ENCODE measurements around the gene HOXD10.

The HOXD10 gene

GRCh38 chr2:176115883-176116813 lies at the start of gene HOXD10:
TSS of gene HOXD10 (plus strand) at chr2:176116778. CDS start at chr2:176116834, 56 bp downstream.
- no peak for DNase-seq (ENCODE audit: low read depth)

DNA sequence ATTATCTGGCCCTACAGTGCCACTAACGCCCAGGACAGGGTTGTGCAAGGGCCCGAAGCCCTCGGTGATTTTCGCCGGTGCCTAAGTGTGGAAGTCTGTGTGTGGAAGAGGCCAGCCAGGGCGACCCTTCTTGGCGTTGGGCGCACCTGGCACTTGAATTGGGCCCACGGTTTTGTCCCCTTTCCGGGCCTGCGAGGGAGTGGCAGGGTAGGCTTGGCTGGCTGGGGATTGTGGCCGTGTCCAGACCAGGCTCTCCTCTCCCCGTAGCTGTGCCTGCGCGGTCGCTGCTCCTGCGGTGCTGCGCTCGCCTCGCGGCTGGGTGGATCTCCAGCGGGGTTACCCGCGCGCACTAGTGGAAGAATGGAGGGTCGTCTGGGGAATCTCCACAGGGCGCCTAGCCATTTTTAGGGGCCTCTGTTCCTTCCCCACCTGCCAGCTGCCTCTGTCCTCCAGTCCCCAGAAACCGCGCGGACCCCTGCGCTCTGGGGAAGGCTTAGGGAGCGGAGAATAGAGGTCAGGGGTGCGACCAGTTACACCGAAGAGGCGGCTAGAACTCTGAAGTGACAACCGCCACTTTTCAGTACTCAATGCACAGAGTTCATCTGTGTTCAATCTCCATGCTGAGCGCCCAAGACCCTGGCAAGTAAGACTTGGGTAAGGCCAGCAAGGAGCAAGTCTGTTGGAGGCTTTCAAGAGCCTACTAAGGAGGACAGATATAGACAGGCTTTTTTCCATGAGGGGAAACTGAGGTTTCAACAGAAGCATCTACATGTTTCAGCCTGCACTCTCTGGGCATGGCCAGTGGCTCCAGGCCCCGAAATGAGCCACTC lies 48.8 kb upstream of the HOXD10 start:
- no peak for DNase-seq (ENCODE audit: low read depth)

- DNase-seq (ENCODE audit: low read depth): no peak
These were observed 48.2 kb upstream of the HOXD10 start for GRCh38 chr2:176068419-176068832.

DNA sequence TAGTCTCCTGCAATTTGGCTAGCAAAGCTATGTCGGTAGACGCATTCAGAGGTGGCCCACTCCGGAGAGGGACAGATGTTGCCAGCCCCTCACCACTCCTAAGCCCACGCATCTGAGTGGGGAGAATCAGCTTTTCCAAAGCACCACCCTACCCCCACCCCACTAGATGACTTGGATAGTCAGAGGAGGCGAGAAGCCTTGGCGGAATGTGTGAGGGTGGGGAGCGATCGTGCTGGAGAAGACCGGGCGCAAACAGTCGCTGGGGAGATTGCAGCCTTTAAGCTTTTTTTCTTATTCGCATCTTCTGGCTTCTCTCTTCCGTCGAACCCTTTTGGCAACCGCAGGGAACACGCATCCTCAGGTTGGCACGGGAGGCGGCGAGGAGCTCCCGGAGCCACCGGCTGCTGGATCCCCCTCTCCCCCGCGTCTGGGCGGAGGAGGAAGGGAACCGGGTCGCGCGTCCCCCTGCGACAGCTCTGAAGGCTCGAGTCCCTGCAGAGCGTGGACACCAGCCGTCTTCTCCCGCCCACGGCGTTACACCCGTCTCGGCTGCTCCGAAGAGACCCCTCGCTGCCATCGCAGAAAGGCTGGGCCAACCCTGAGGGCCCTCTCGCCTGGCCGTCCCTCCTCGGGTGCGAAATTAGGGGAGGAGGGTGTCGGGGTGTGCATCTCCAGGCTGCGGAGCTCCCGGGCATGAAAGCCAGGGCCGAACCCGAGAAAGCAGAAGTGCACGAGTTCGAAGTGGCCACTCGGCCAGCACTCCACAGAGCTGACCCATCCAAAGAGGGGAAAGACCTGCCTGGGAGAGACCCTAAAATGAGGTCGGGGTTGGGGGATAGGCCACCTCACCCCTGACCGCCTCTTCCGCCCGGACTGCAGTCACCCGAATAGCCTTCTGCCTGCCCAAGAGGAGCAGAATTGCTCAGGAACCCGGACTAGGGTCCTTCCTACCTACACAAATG lies 45.0 kb upstream of the HOXD10 start:
- no peak for DNase-seq (ENCODE audit: low read depth)

DNA sequence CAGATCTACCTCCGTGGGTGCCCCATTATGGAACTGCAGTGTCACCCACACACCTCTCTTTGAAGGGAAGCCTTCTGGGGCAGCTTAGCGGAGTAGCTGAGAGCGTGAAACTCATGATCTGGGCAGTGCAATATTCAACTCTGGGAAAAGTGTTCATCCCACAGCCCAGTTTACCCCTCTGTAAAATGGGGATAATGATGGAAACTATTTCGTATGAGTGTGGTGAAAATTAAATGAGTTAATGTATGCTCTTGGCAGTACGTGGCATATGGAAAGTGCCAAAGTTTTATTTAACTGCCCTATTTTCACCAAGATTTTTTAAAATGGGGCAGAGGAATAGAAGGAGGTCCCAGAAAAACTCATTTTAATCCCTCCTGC lies 44.3 kb upstream of the HOXD10 start:
- DNase-seq (ENCODE audit: low read depth): no peak

DNA sequence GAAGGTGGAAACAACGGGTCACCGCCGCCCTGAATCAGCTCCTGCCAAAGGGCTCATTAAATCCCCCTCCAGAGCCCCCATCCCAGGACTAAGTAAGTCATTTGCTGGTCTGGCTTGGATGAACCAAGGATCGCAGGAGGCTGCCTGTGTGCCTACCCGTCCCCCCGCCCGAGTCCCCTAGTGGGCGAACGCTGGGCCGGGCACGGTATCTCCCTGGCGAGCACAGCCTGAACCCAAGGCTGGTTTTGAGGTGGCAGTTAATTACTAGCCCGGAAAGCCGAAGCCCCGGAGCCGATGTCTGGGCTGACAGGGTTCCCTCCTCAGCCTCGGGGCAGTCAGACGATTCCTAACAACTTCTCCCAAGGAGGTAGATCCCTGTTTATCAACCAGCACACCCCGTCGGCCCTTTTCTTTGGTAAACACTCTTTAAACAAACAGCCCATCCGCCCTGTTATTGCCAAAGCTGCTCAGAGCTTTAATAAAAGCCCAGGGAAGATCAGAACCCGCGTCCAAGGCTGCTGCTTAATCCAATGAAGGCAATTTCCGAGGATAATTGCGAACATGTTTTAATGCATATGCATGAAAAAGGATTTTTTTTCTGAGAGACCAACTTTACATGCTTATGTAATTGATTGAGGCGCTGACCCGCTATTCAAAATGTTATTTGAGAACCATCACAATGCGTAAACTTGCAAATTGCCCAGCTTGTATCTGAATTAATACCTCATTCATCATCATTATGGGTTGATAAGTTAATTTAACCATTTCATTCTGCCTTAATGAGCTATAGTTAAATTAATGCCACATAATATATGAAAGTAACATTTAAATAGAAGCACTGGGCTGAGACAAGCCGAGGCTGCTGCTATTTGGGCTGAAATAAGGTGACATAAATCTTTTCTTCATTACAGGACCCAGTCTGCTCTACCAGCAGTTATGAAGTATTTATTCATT lies 43.4 kb upstream of the HOXD10 start:
- DNase-seq (ENCODE audit: low read depth): no peak

DNA sequence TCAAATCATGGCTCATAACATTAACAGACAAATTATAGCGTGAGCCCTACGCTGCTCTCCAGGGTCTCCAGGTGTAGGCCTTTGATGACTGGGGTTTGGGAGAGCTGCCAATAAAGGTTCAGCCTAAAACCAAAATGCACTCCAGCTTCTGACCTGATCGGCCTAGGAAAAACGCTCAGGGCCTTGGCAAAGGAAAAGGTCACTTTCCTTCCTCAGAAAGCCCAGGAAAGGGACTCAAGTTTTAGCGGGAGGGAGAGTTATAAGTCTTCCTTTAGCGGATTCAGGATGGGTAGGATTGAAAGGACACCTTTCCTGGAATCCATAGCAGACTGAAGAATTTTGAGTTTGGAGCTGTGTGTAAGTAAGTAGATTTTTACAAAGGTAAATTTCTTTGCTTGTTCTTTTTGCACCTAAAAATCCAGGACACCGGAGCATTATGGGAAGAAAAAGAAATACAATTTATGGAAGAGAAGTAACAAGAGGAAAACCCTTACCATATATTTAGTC lies 41.6 kb upstream of the HOXD10 start:
- DNase-seq (ENCODE audit: low read depth): no peak

- DNase-seq (ENCODE audit: low read depth): no peak
These were observed 41.1 kb upstream of the HOXD10 start for GRCh38 chr2:176075481-176075880.

- DNase-seq (ENCODE audit: low read depth): no peak
These were observed 40.5 kb upstream of the HOXD10 start for GRCh38 chr2:176076063-176076462.

GRCh38 chr2:176076796-176077195 lies 39.8 kb upstream of the HOXD10 start:
- DNase-seq (ENCODE audit: low read depth): no peak

DNA sequence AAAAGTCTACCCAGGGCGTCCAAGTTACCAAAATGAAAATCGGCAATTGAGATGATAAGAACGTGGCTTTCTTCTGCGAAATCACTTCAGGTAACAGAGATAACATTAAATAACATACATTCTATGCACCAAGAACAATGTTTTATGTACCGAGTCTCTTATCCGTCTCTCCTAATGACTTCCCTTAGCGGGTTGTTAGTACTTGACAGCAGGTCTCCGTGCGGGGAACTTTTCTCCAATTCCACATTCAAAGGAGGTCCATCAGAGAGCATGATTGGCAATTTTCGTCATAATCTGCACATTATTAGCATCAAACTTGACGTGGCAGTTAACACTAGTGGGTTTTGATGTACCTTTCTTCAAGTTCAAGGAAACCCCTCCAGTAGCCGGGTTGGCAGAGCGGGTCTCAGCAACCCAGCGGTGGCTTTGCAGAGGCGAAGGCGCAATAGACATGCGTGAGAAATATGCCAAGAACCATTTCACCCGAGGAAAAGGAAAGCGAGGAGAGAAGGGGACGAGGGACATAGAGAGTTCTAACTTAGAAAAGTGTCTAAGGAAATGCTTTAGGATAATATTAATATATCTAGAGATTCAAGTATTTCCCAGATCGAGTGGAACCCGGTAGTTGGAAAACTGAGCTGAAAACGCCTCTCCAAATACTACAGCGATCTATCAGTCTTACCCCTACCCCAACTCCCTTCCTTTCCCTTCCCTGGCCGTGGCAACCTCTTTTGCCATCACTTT lies 37.9 kb upstream of the HOXD10 start:
- no peak for DNase-seq (ENCODE audit: low read depth)

DNA sequence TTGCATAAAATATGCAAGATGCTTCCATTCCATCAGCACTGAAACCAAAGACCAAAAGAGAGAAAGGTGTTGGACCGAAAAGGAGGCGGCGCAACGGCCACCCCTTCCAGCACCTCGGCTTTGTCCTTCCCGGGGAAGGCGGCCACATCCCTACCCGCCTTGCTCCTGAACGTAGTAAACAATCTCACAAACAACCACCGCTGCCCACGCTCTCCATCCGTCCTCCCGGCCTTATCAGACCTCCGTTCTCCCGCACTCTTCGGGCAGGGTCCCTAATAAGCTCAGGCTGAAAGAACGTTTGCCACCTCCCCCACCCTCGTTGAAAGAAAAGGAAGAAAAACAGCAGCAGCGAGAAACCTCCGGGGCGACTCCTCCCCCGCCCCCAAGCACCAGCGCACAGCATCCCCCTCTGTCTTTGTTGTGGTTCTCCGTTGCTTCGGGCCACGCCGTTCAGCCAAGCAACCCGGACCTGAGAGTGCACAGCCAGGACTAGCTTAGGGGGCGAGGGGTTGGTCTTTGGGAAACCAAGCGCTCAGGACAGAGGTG lies 37.2 kb upstream of the HOXD10 start:
- no peak for DNase-seq (ENCODE audit: low read depth)

DNA sequence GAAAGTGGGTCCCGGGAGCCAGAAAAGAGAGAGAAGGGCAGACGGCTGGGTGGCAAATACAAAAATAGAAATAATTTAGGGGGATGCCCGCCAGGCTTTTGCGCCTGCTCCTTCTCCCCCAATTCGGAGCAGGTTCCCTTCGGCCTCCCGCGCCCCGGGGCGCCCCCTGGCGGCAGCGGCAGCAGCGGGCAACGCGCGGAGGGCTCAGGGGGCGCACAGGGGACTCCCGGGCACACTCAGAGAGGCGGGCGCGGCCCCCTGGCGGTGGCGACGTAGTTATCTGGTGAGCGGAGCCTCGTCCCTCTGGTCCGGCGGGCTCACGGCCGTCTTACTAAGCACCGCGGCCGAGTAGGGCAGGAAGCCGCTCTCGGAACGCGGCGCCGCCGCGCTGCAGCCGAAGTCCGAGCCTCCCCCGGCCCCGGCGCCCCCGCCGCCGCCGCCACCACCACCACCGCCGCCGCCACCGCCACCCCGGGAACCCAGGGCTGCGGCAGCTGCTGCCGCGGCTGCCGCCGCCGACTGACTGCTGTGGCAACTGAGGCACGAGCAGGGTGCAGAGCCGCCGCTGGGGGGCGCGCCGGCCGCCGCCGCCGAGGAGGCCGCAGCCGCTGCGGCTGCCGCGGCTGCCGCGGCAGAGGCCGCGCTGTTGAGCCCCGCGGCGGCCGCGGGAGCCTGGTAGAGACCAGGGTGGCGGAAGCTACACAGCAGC lies 36.6 kb upstream of the HOXD10 start:
- peak; percentile 49 for DNase-seq (ENCODE audit: low read depth)

DNA sequence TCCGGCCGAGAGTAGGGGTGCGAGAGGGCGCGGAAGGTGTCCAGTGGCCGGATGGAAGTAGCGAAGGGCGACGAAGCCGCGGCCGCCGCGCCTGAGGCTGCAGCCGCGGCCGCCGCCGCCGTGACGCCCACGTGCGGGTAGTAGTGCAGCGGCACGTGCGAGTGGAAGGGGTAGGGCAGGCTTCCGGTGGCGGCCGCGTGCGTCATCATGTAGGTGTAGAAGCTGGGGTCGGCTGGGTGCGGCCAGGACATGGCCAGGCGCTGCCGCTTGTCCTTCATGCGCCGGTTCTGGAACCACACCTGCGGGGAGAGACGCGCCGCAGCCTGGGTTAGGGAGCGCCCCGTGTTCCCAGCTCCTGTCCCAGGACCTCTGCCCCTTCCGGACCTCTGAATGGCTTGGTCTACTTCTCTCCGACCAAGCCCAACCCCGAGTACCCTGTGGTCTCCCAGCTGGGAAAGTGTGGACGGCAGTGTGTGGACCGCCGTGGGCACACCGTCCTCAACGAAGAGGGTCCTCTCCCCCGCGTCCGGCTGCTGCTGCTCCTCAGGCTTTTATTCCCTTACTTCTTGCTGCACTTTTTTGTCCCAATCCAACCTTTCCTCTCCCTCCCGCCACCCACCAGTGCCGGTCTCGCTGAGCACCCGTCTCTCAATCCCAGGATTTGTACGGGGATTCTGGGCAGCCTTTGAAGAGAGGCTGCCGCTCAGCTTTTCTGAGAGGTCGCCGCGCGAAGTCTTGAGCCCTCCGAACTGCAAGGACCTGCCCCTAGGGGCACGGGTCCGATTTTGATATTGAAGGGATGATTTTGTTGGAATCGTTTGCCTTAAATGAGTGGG lies 35.8 kb upstream of the HOXD10 start:
- no peak for DNase-seq (ENCODE audit: low read depth)

DNA sequence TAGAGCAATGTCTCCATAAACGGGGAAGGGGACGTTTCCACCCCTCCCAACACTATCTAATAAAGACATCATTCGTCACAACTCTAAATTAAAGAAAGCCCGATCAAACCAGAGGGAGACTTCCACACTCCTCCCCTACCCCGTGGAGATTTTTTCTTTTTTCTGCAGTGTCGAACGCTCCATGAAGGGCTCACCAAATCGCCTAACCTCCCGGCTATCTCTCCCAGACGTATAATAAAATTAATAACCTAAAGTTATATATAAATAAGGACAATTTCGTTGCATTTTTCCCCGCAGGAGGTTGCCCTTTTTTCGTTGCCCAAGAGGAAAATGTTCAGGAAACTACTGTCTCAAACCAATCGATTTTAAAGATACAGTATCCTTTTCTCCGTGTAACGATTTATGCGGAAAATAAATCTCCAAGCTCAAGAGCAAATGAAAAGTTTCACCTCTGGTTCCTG lies 35.2 kb upstream of the HOXD10 start:
- no peak for DNase-seq (ENCODE audit: low read depth)

GRCh38 chr2:176081837-176082524 lies 34.6 kb upstream of the HOXD10 start:
- DNase-seq (ENCODE audit: low read depth): no peak

- DNase-seq (ENCODE audit: low read depth): no peak
These were observed 34.1 kb upstream of the HOXD10 start for GRCh38 chr2:176082525-176082823.
